Measurements from ENCODE around the gene DNAJA3.

Gene DNAJA3

DNA sequence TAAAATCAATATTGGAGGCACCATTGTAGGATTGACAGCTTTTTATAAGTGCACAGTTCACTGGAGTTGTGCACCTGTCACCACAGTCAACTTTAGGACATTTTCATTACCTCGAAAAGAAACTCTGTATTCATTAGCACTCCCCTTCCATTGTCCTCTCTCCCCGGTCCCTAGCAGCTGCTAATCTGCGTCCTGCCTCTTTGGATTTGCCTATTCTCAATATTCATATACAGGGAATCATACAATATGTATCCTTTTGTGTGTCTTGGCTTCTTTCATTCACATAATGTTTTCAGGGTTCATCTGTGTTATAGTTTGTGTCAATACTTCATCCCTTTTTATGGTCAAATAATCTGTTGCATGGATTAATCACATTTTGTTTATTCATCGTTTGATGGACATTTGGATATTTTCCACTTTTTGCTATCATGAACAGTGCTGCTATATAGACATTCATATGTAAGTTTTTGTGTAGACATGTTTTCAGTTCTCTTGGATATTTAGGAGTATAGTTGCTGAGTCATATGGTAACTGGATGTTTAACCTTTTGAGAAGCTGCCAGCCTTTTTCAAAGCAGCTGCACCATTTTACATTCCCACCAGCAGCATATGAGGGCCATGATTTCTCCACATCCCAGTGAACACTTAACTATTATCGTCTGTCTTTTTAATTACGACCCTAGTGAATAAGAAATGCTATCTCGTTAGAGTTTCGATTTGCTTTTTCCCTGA is 9.8 kb downstream of the DNAJA3 start:
- no peak for DNase-seq

- no peak for DNase-seq
Measured at GRCh38 chr16:4437366-4437765, 11.7 kb downstream of the DNAJA3 start.

DNA sequence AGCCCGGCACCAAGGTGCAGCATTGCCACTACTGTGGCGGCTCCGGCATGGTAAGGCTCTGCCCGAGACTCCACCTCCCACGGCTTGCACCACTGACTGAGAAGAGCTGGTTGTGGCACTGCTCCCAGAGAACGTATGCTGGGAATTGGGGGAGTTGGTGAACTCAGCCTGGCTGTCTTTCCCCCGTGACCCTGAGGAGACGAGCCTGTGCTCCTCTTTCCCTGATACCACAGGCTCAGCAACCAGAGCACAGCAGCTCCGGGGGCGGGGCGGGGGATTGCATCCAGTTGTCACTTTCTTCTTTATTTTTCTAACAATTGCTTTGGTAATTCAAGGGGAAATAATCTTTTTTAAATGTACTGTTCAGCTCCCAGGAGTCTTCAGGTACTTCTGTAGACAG is 16.7 kb downstream of the DNAJA3 start:
- DNase-seq = no peak

- no peak for DNase-seq
Measured at GRCh38 chr16:4443271-4443670, 17.6 kb downstream of the DNAJA3 start.

GRCh38 chr16:4443986-4444385 is 18.3 kb downstream of the DNAJA3 start:
- DNase-seq = no peak

GRCh38 chr16:4450430-4450829 is 24.8 kb downstream of the DNAJA3 start:
- no peak for DNase-seq

DNA sequence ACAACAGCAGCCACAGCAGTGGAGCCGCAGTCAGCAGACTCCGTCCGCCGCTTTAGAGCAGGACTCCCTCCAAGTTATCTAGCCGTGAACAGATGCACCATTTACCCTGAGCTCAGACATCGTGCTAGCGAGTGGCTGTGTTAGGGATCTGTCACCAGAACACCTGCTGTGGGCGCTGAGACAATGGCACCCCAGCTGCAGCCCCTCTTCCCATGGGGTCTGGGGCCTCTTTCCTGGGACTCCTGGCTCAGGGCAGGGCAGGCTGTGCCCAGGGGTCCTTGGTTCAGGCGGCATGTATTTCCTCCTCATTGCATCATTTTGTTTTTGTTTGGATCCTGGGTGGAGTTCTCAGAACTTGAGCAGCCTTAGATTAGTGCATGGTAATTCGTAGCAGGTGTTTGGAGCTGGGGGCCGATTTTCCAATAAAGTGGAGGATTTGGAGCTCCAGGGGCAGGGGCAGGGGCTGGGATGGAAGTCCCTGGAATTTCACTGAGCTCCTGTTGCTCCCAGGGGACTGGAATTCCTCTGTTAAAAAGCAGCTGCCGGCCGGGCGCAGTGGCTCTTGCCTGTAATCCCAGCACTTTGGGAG is 25.4 kb downstream of the DNAJA3 start:
- DNase-seq = no peak

GRCh38 chr16:4452674-4453073 is 27.0 kb downstream of the DNAJA3 start:
- no peak for DNase-seq

DNA sequence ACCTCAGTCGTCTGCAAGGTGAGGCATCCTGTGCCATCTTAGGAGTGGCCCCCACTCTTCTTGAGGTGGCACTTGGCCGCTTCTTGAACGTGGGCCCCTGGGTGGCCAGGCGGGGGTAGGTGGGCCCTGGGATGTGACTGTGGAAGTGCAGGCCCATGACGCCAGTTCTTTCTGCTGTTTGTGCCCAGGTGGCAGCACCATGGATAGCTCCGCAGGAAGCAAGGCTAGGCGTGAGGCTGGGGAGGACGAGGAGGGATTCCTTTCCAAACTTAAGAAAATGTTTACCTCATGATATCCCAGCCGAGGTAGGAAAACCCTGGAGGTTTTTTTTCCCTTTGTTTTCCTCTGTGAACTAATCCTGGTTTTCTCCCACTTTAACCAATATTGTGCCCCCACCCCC is 29.0 kb downstream of the DNAJA3 start:
- DNase-seq = no peak

GRCh38 chr16:4455081-4455480 is 29.4 kb downstream of the DNAJA3 start:
- no peak for DNase-seq

DNA sequence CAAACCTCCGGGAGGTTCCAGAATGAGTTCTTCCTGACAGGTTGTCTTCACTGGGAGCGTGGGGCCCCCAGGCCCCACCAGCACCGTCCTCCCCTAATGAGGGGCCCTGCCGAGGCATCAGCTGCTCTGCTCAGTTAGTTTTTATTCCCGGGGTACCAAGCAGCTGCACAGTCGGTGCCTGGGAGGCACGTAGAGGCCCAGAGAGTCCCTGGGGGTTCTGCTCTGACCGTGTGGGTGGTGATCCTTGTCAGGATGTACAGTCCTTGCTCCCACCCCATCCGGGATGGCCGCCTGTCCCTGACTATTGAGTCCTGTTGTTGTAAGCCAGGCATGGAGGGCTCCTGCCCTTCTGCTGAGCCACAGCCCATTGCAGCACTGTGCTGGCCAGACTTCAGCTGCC is 30.3 kb downstream of the DNAJA3 start:
- no peak for DNase-seq

GRCh38 chr16:4460936-4461249 is 35.2 kb downstream of the DNAJA3 start:
- DNase-seq = no peak

- no peak for DNase-seq
Measured at GRCh38 chr16:4461250-4462085, 35.8 kb downstream of the DNAJA3 start.

DNA sequence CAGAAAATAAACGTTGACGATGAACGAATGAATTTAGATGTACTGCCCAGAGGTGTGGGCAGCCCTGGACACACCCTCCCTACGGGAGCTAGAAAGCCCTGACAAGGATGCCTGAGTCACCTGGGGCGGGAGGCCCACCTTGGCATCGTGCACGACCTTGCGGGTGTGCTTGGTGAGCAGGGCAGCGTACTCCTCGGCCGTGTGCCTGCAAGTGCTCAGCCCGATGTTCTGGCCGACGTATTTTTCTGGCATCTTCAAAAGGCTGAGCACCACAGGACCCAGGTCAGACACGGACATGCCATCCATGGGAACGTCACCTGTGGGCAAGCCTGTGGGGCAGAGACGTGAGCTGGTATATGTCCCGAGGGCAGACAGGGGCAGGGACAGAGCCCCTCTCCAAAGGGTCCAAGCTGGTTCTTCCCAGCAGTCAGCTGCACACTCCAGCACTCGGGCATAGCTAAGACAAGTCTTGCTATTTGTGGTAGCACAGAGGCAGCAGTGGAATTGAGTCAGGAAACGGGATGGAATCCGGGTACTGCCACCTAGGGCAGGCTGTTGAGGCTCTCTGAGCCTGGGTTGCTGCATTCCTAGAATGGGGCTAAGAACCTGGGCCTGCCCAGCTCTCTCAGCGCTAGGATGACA is 38.0 kb downstream of the DNAJA3 start:
- no peak for DNase-seq

DNA sequence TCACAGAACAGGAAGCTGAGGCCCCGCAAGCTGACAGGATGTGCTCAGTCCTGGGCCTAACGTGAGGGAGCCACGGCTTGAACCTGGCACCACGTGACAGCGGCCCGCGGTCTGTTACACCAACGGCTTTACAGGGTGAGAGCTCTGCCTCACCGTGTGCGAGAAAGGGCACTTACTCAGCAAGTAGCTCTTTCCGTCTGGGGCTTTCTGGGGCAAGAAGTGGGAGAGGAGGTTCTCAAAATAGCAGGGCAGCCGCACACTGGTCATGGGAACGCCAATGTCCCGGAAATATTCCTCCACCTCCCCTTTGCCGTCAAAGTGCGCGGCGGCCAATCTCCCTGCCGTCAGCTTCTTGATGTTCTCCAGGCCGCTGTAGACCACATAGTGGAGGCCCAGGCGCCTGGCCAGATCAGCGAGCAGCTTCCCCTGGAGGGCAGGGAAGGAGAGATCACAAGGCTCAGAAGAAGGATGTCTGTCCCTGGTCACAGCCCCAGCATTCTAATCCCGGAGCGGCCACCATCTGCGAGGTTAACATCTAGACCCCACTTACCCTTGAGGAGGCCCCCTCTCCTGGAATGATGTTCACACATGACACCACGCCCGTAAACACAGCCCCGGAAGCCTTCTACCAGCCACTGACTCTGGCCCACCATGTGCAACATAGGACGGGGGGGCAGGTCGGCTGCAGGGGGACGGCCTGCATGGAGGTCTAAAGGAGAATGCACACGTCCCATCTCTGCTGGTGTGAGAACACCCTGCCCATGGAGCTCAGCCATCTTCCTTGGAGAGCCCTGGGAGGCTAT is 40.5 kb downstream of the DNAJA3 start:
- DNase-seq = peak; percentile 70

DNA sequence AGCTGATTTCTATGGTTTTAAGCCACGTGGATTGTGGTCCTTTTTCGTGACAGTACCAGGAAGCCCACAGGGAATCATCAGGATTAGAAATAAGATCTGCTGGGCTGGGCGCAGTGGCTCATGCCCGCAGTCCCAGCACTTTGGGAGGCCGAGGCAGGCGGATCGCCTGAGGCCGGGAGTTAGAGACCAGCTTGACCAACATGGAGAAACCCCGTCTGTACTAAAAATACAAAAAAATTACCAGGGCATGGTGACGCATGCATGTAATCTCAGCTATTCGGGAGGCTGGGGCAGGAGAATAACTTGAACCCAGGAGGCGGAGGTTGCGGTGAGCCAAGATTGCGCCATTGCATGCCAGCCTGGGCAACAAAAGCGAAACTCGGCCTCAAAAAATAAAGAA is 42.2 kb downstream of the DNAJA3 start:
- DNase-seq = no peak

- DNase-seq = no peak
Measured at GRCh38 chr16:4468972-4469371, 43.3 kb downstream of the DNAJA3 start.

DNA sequence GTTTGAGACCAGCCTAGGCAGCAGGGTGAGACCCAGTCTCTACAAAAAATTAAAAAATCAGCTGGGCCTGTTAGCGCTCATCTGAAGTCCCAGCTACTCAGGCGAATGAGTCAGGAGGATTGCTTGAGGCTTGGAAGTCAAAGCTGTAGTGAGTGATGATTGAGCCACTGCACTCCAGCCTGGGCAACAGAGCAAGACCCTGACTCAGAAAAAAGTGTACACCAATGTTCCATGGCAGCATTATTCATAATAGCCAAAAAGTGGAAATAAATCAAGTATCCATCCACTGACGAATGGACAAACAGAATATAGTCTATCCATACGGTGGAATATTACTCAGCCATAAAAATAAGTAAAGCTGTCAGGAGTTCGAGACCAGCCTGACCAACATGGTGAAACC is 46.2 kb downstream of the DNAJA3 start:
- no peak for DNase-seq

- no peak for DNase-seq
Measured at GRCh38 chr16:4472880-4473279, 47.2 kb downstream of the DNAJA3 start.

GRCh38 chr16:4474192-4474961 is 48.7 kb downstream of the DNAJA3 start, which contains the start of gene NMRAL1:
Gene NMRAL1, minus strand, starts transcription at chr16:4474625. Its CDS starts 493 bp downstream, at chr16:4474132.
- DNase-seq = peak; percentile 97

- DNase-seq = peak; percentile 97
Measured at GRCh38 chr16:4475880-4476788, 50.5 kb downstream of the DNAJA3 start, which contains the start of gene HMOX2. Gene HMOX2, plus strand, starts transcription at chr16:4476398. Its CDS starts 29,127 bp downstream, at chr16:4505525.
